Ishikawa (cell line): ENCODE measurements around the gene ORC6.

ENCODE experiments used
- CEBPB ChIP-seq: IDR thresholded peaks from 2 replicates; pipeline ENCODE4 v1.6.1; 2012
- CREB1 ChIP-seq: IDR thresholded peaks from 2 replicates; pipeline ENCODE4 v1.6.1; 2012; ENCODE audit warnings: low read depth
- EGR1 ChIP-seq: IDR thresholded peaks from 2 replicates; pipeline ENCODE4 v1.6.1; 2012
- EP300 ChIP-seq: IDR thresholded peaks from 2 replicates; pipeline ENCODE4 v1.6.1; 2012; ENCODE audit warnings: borderline replicate concordance
- FOXM1 ChIP-seq: IDR thresholded peaks from 2 replicates; pipeline ENCODE4 v1.6.1; 2012; ENCODE audit warnings: low read depth, borderline replicate concordance
- NFIC ChIP-seq: IDR thresholded peaks from 2 replicates; pipeline ENCODE4 v1.6.1; 2012
- RAD21 ChIP-seq: IDR thresholded peaks from 2 replicates; pipeline ENCODE4 v1.6.1; 2012; ENCODE audit warnings: low read depth
- TAF1 ChIP-seq: IDR thresholded peaks from 2 replicates; pipeline ENCODE4 v1.6.1; 2012; ENCODE audit warnings: low read depth, mild to moderate bottlenecking
- TCF12 ChIP-seq: IDR thresholded peaks from 2 replicates; pipeline ENCODE4 v1.6.1; 2012; ENCODE audit warnings: low read depth
- TEAD4 ChIP-seq: IDR thresholded peaks from 2 replicates; pipeline ENCODE4 v1.6.1; 2012
- YY1 ChIP-seq: IDR thresholded peaks from 2 replicates; pipeline ENCODE4 v1.6.1; 2012; ENCODE audit warnings: low read depth
- ZBTB7A ChIP-seq: IDR thresholded peaks from 2 replicates; pipeline ENCODE4 v1.6.1; 2012; ENCODE audit warnings: low read depth
- TF ChIP-seq, protein P1 (sequence below): IDR thresholded peaks from 2 replicates; pipeline ENCODE4 v1.6.1; 2012; ENCODE audit warnings: low read depth, mild to moderate bottlenecking
- TF ChIP-seq, protein P2 (sequence below): IDR thresholded peaks from 2 replicates; pipeline ENCODE4 v1.6.1; 2012
- TF ChIP-seq, protein P3 (sequence below): IDR thresholded peaks from 2 replicates; pipeline ENCODE4 v1.6.1; 2012

The ORC6 gene

DNA sequence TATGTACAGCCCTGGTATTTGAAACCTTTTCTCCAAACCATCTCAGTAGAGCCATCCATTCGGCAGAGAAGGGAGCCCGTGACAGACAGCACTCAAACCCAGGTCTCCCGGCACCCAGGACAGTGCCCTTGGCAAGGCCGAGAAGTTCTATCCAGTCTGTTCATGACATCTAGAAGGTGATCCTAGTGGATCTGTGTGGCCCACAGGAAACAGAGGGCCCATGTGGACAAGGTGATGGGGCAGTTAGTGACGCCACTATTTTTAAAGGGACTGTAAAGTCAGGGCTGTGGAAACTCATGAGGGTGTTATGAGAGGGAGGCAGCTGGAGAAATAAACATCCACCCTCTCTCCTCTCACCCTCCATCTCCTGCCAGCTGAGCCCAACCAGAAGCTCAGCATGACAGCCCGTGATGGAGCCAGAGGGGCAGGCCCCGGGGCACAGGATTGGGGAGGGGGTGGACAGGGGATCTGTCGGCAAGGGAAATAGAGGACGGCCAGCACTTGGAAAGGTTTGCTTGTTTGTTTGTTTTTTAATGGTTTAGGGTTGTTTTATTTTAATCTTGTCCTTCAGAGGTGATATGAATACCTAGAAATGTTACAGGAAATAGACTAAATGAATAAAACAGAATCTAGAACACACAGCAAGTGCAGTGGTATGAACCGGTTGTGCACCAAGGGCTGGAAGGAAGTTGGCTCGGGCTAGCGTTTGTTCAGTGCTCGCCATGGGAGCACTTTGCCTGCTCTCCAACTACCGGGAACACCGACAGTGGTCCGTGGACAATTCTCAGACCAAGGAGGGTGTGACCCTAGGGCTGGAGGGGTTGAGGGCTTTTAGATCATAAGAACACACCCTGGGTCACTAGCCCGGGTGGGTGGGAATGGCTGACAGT, 41.6 kb downstream of the ORC6 start:
- no peak for TF ChIP-seq RAD21
- TF ChIP-seq, protein P1, sequence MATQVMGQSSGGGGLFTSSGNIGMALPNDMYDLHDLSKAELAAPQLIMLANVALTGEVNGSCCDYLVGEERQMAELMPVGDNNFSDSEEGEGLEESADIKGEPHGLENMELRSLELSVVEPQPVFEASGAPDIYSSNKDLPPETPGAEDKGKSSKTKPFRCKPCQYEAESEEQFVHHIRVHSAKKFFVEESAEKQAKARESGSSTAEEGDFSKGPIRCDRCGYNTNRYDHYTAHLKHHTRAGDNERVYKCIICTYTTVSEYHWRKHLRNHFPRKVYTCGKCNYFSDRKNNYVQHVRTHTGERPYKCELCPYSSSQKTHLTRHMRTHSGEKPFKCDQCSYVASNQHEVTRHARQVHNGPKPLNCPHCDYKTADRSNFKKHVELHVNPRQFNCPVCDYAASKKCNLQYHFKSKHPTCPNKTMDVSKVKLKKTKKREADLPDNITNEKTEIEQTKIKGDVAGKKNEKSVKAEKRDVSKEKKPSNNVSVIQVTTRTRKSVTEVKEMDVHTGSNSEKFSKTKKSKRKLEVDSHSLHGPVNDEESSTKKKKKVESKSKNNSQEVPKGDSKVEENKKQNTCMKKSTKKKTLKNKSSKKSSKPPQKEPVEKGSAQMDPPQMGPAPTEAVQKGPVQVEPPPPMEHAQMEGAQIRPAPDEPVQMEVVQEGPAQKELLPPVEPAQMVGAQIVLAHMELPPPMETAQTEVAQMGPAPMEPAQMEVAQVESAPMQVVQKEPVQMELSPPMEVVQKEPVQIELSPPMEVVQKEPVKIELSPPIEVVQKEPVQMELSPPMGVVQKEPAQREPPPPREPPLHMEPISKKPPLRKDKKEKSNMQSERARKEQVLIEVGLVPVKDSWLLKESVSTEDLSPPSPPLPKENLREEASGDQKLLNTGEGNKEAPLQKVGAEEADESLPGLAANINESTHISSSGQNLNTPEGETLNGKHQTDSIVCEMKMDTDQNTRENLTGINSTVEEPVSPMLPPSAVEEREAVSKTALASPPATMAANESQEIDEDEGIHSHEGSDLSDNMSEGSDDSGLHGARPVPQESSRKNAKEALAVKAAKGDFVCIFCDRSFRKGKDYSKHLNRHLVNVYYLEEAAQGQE = no peak
- no peak for TF ChIP-seq EP300

DNA sequence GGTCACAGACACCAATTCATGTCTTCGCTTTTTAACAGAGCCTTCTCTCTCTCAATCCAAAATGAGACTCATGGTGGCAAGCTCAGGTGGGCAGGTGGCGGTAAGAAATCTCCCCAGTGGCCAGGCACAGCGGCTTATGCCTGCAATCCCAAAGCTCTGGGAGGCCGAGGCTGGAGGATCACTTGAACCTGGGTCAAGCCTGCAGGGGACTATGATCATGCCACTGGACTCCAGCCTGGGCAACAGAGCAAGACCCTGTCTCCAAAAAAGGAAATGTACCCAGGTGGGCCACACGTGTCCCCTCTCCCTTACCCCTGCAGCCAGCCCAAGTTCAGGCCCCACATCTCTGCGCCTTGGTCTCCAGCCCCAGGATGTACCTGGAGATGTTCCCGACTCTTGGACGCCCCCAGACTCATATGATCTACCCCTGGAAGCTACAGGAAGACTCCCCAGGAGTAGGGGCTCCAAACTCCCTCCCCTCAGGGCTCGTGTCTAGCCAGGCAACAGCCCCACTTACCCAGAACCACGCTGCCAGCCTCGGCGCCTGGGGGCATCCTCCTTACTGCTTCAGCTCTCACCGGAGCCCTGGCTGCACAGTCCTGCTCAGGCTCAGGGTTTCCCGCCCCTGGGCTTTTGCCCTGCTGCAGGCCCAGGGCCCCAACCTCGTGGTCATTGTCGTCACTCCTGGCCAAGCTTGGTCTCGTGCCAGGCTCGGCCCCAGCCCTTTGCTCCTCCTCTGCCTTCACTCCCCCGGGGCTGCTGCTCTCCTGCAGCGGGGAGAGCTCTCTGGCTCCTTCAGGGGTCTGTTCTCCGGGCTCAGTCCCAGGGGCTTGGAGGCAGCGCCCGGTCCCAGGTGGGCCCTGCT, 42.5 kb downstream of the ORC6 start:
- TF ChIP-seq EGR1 (no peak), EP300 (no peak), YY1 (no peak), TAF1 (no peak), CREB1 (no peak), CEBPB (no peak)
- TF ChIP-seq, protein P2, sequence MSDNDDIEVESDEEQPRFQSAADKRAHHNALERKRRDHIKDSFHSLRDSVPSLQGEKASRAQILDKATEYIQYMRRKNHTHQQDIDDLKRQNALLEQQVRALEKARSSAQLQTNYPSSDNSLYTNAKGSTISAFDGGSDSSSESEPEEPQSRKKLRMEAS = no peak

DNA sequence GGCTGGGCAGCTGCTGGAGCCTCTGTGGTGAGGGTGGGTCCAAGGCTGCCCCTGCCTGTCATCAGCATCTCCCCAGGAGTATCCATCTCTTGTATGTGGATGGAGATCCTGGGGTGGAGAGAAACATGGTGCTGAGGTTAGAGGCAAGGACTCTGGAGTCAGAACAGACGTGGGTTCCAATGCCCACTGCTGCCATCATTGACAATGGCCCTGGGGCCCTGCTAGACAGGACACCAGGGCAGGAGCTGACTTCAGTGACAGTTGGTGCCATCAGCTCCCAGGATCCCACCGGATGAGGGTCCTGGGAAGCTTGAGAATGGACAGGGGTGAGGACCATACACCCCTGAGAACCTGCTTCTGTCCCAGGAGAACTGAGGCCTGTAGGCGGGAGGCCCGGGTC, 43.1 kb downstream of the ORC6 start:
- TF ChIP-seq EP300 (no peak), NFIC (no peak), TCF12 (no peak), TAF1 (no peak), RAD21 (no peak), EGR1 (no peak), FOXM1 (no peak)
- TF ChIP-seq, protein P1 = no peak
- TF ChIP-seq, protein P2 = no peak
- TF ChIP-seq, protein P3, sequence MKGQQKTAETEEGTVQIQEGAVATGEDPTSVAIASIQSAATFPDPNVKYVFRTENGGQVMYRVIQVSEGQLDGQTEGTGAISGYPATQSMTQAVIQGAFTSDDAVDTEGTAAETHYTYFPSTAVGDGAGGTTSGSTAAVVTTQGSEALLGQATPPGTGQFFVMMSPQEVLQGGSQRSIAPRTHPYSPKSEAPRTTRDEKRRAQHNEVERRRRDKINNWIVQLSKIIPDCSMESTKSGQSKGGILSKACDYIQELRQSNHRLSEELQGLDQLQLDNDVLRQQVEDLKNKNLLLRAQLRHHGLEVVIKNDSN = no peak

DNA sequence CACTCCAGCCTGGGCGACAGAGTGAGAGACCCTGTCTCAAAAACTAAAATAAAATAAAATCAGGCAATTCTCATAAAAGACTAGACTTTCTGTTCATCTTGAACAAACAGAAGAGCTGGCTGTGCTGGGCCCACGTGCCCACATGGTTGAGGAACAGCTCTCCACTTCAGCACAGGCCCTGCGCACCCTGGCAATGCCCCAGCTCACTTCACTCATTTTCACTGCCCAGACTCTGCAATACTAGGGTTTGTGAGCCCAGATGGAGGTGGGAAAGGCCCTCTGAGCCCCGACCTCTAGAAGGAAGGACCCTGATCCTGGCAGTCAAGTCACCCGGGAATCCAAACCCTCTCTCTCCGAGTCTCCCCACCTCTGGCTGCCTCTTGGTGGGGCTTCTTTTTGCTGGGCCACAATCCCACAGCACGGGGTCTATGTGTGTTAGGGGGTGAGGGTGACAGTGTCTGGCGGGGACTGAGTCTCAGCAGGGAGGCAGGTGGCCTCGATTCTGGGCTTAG, 43.9 kb downstream of the ORC6 start:
- no peak for TF ChIP-seq RAD21
- TF ChIP-seq CREB1 = no peak
- no peak for TF ChIP-seq TCF12
- TF ChIP-seq FOXM1 = no peak
- no peak for TF ChIP-seq EP300
- TF ChIP-seq TEAD4 = no peak
- TF ChIP-seq, protein P3 = no peak
- no peak for TF ChIP-seq NFIC
- TF ChIP-seq EGR1 = no peak
- TF ChIP-seq CEBPB = no peak
- no peak for TF ChIP-seq TAF1
- TF ChIP-seq, protein P1 = no peak
- TF ChIP-seq, protein P2 = no peak
- no peak for TF ChIP-seq YY1
- TF ChIP-seq ZBTB7A = no peak
